ENCODE data around the gene PGD.

- TF ChIP-seq POLR2A (IDR thresholded peaks at IDR 0.05; ENCODE audit: extremely low read depth, insufficient read length) (no peak), CTCF (IDR thresholded peaks at IDR 0.05; ENCODE audit: low read depth, low read length) (no peak)
- TF ChIP-seq, protein P1, sequence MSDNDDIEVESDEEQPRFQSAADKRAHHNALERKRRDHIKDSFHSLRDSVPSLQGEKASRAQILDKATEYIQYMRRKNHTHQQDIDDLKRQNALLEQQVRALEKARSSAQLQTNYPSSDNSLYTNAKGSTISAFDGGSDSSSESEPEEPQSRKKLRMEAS (IDR thresholded peaks at IDR 0.05; ENCODE audit: low read depth, low read length) = no peak
These were observed 45.4 kb downstream of the PGD start for GRCh38 chr1:10444248-10444647.
